ENCODE results near the gene GAD1.

GAD1 gene

GRCh38 chr2:170895023-170895757 is 78.5 kb downstream of the GAD1 start:
- peak; percentile 15 for DNase-seq (ENCODE audit: low read depth)

GRCh38 chr2:170896622-170897021 is 79.9 kb downstream of the GAD1 start:
- no peak for DNase-seq (ENCODE audit: low read depth)

GRCh38 chr2:170897108-170897507 is 80.4 kb downstream of the GAD1 start:
- DNase-seq (ENCODE audit: low read depth) = no peak

- DNase-seq (ENCODE audit: low read depth) = no peak
These were observed 89.2 kb downstream of the GAD1 start for GRCh38 chr2:170905864-170906263.

Measured in amniotic epithelial cell (primary cell).